Measurements from ENCODE around the gene TSPAN18.

Gene TSPAN18

GRCh38 chr11:44779736-44780520 lies 53.2 kb downstream of the TSPAN18 start:
- DNase-seq = no peak

GRCh38 chr11:44780940-44781631 lies 54.3 kb downstream of the TSPAN18 start:
- no peak for DNase-seq

- no peak for DNase-seq
Measured at GRCh38 chr11:44781655-44782054, 54.9 kb downstream of the TSPAN18 start.

- no peak for DNase-seq
Measured at GRCh38 chr11:44782478-44782877, 55.7 kb downstream of the TSPAN18 start.

- DNase-seq = no peak
Measured at GRCh38 chr11:44784436-44784760, 57.6 kb downstream of the TSPAN18 start.

GRCh38 chr11:44784851-44785250 lies 58.1 kb downstream of the TSPAN18 start:
- DNase-seq = no peak

GRCh38 chr11:44785856-44786607 lies 59.3 kb downstream of the TSPAN18 start:
- no peak for DNase-seq

- no peak for DNase-seq
Measured at GRCh38 chr11:44787070-44787469, 60.3 kb downstream of the TSPAN18 start.

- no peak for DNase-seq
Measured at GRCh38 chr11:44787981-44788380, 61.2 kb downstream of the TSPAN18 start.

GRCh38 chr11:44788536-44789261 lies 61.9 kb downstream of the TSPAN18 start:
- no peak for DNase-seq

- DNase-seq = no peak
Measured at GRCh38 chr11:44789496-44789895, 62.7 kb downstream of the TSPAN18 start.

GRCh38 chr11:44790211-44790610 lies 63.4 kb downstream of the TSPAN18 start:
- no peak for DNase-seq

GRCh38 chr11:44791316-44791925 lies 64.7 kb downstream of the TSPAN18 start:
- no peak for DNase-seq

- DNase-seq = no peak
Measured at GRCh38 chr11:44792171-44792570, 65.4 kb downstream of the TSPAN18 start.

- no peak for DNase-seq
Measured at GRCh38 chr11:44793350-44794090, 66.8 kb downstream of the TSPAN18 start.

GRCh38 chr11:44795803-44796535 lies 69.2 kb downstream of the TSPAN18 start:
- DNase-seq = no peak

- no peak for DNase-seq
Measured at GRCh38 chr11:44797051-44797450, 70.3 kb downstream of the TSPAN18 start.

- no peak for DNase-seq
Measured at GRCh38 chr11:44797886-44798606, 71.3 kb downstream of the TSPAN18 start.

GRCh38 chr11:44798607-44798972 lies 71.8 kb downstream of the TSPAN18 start:
- no peak for DNase-seq

GRCh38 chr11:44799012-44799411 lies 72.2 kb downstream of the TSPAN18 start:
- no peak for DNase-seq

- no peak for DNase-seq
Measured at GRCh38 chr11:44802347-44802746, 75.6 kb downstream of the TSPAN18 start.

All from effector CD4-positive, alpha-beta T cell (primary cell).